Parathyroid adenoma (tissue), 2 donors: ENCODE results near the gene SNRPB.

ENCODE experiments used
- H2AFZ ChIP-seq: fragments of 300-600 bp; sonication (generic); one replicate; pipeline ENCODE4 v1.7.0; 2017; ENCODE audit warnings: antibody characterized with exemption, mild to moderate bottlenecking
- H3K27ac ChIP-seq: fragments of 300-600 bp; sonication (generic); one replicate; pipeline ENCODE4 v1.7.0; 2017
- H3K27me3 ChIP-seq: fragments of 300-600 bp; sonication (generic); one replicate; pipeline ENCODE4 v1.7.0; 2017; ENCODE audit warnings: low read length; ENCODE audit not compliant: control insufficient read depth, insufficient read depth
- H3K36me3 ChIP-seq: fragments of 300-600 bp; sonication (generic); one replicate; pipeline ENCODE4 v1.7.0; 2017; ENCODE audit warnings: low read length; ENCODE audit not compliant: control insufficient read depth, insufficient read depth
- H3K4me1 ChIP-seq: fragments of 300-600 bp; sonication (generic); one replicate; pipeline ENCODE4 v1.7.0; 2017; ENCODE audit warnings: control low read depth
- H3K4me2 ChIP-seq: fragments of 300-600 bp; sonication (generic); one replicate; pipeline ENCODE4 v1.7.0; 2017; ENCODE audit warnings: low read length
- H3K4me3 ChIP-seq: fragments of 300-600 bp; sonication (generic); one replicate; pipeline ENCODE4 v1.7.0; 2017; ENCODE audit warnings: low read depth, low read length
- H3K79me2 ChIP-seq: fragments of 300-600 bp; sonication (generic); one replicate; pipeline ENCODE4 v1.7.0; 2017; ENCODE audit warnings: control low read depth
- H3K9ac ChIP-seq: fragments of 300-600 bp; sonication (generic); one replicate; pipeline ENCODE4 v1.7.0; 2017; ENCODE audit warnings: mild to moderate bottlenecking
- H3K9me3 ChIP-seq: fragments of 300-600 bp; sonication (generic); one replicate; pipeline ENCODE4 v1.7.0; 2017; ENCODE audit warnings: low read length; ENCODE audit not compliant: control insufficient read depth
- TF ChIP-seq, protein P1 (sequence below): fragments of 300-600 bp; sonication (generic); IDR thresholded peaks from one replicate; pipeline ENCODE4 v1.7.0; 2017; ENCODE audit warnings: antibody characterized with exemption, mild to moderate bottlenecking
- donor health status: primary hyperparathyroidism.

Gene SNRPB

DNA sequence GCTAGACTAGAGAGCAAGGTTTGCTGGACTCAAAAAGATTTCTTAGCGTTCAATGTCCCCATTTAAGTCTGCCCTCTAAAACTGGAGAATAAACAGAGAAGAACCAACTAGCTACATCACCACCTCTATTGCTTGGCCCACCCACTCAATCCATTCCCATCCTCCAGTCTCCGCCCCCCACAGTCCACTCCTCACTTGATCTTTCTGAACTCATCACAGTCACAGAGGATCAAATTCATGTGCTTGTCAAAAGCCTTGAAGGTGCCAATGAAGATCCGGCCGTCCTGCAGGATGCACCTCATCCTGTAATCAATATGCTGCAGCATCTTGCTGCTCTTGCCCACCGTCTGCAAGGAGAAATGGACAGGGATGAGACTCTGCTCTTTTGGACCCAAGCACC is 3.2 kb downstream of the SNRPB start:
- Histone ChIP-seq H3K27me3 (no peaks in the 10 kb centered on the region), H3K9ac (no peak overlapping the region), H3K4me2 (no peak overlapping the region), H3K27ac (no peak overlapping the region), H3K4me3 (no peak overlapping the region), H3K9me3 (no peaks in the 10 kb centered on the region), H3K36me3 (peaks cover 3% of the 10 kb centered on the region), H2AFZ (no peak overlapping the region), H3K79me2 (peaks cover 18% of the 10 kb centered on the region), H3K4me1 (peaks cover 4% of the 10 kb centered on the region)
- TF ChIP-seq, protein P1, sequence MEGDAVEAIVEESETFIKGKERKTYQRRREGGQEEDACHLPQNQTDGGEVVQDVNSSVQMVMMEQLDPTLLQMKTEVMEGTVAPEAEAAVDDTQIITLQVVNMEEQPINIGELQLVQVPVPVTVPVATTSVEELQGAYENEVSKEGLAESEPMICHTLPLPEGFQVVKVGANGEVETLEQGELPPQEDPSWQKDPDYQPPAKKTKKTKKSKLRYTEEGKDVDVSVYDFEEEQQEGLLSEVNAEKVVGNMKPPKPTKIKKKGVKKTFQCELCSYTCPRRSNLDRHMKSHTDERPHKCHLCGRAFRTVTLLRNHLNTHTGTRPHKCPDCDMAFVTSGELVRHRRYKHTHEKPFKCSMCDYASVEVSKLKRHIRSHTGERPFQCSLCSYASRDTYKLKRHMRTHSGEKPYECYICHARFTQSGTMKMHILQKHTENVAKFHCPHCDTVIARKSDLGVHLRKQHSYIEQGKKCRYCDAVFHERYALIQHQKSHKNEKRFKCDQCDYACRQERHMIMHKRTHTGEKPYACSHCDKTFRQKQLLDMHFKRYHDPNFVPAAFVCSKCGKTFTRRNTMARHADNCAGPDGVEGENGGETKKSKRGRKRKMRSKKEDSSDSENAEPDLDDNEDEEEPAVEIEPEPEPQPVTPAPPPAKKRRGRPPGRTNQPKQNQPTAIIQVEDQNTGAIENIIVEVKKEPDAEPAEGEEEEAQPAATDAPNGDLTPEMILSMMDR: no peak

DNA sequence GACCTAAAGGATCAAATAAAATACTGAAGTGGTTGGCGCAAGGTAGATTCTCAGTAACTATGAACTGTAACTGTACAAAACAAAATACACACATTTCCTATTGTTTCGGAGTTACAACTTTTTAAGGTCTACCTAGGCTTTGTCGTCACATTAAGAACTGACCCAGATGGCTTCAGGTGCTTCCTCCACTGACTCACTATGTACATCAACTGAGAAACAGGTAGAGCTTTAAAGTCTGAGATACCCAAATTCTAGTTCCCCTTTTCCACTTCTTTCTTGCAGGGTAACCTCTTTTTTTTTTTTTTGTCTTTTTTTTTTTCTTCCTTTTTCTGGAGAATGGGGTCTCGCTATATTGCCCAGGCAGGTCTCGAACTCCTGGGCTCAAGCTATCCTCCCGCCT is 5.5 kb downstream of the SNRPB start:
- H3K4me3 ChIP-seq: no peak overlapping the region
- peaks cover 3% of the 10 kb centered on the region for H3K36me3 ChIP-seq
- H3K27ac ChIP-seq: no peak overlapping the region
- no peak overlapping the region for H3K4me2 ChIP-seq
- peaks cover 15% of the 10 kb centered on the region for H3K79me2 ChIP-seq
- peaks cover 4% of the 10 kb centered on the region for H3K4me1 ChIP-seq
- H3K9ac ChIP-seq: no peak overlapping the region
- no peaks in the 10 kb centered on the region for H3K9me3 ChIP-seq
- no peaks in the 10 kb centered on the region for H3K27me3 ChIP-seq
- TF ChIP-seq, protein P1: no peak
- H2AFZ ChIP-seq: no peak overlapping the region

DNA sequence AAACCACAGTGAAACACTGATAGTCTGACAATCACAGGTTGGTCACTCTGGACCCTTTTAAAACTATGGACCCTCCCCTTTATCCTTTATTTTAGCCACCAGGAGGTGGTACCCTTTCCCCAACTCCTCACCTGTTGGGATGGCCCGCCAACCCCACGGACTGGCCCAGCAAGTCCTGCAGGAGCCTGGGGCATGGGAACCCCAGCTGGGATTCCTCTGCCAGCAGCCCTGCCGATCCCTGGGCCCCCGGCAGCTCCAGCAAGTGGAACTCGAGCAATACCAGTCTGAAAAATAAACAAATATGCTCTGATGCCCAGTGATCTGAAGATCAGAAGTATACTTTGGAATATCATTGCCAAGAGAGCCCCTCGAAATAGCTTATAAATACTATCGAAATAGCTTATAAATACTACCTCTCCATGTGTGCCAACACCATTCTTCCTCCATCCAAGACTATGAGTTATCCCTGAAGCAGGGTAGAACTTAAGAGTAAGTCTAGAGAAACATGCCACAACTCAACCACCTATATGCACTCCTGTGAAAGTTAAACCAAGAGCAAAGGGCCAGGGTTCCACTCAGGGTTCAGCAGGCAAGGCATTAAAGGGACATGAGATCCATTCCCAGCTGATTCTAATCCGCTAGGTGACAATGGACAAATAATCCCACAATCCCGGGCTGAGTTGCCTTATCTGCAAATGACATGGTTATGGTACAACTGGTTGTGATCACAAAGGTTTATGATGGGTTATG is 6.8 kb downstream of the SNRPB start:
- H3K79me2 ChIP-seq: peaks cover 7% of the 10 kb centered on the region
- no peak overlapping the region for H3K4me2 ChIP-seq
- peaks cover 3% of the 10 kb centered on the region for H3K36me3 ChIP-seq
- no peak overlapping the region for H3K4me3 ChIP-seq
- no peaks in the 10 kb centered on the region for H3K27me3 ChIP-seq
- no peak overlapping the region for H3K9ac ChIP-seq
- TF ChIP-seq, protein P1: no peak
- H3K4me1 ChIP-seq: peaks cover 2% of the 10 kb centered on the region
- no peak overlapping the region for H2AFZ ChIP-seq
- H3K9me3 ChIP-seq: no peaks in the 10 kb centered on the region
- H3K27ac ChIP-seq: no peak overlapping the region

DNA sequence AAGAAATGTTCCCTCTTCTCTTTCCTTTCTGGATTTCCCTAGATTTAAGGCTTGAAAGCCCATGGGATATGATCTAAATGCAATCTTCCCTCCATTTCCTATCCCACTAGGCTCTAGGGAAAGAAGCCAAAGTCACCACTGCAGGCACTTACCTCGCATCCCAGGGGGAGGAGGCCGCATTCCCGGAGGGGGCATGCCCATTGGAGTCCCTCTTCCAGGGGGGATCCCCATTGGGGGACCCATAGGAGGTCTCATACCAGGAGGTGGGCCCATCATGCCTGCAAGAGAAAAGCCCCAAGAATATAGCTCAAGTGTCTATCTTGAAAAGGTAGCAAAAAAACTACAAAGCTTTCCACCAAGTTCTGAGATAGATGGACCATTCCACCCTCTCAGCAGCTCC is 8.1 kb downstream of the SNRPB start:
- no peaks in the 10 kb centered on the region for H3K9me3 ChIP-seq
- H3K4me2 ChIP-seq: no peak overlapping the region
- no peak overlapping the region for H3K27ac ChIP-seq
- no peaks in the 10 kb centered on the region for H3K4me1 ChIP-seq
- H3K27me3 ChIP-seq: no peaks in the 10 kb centered on the region
- no peaks in the 10 kb centered on the region for H3K79me2 ChIP-seq
- H3K4me3 ChIP-seq: no peak overlapping the region
- no peak overlapping the region for H3K9ac ChIP-seq
- H3K36me3 ChIP-seq: peaks cover 3% of the 10 kb centered on the region
- TF ChIP-seq, protein P1: no peak
- H2AFZ ChIP-seq: no peak overlapping the region
